Esophagus squamous epithelium (tissue), 4 donors: ENCODE results near the gene SDHB.

Experiments used
- POLR2A ChIP-seq, 4 donors: fragments of 450-650 bp; IDR thresholded peaks; one replicate each; pipeline ENCODE4 v1.6.1; 2017; ENCODE audit warnings: antibody characterized with exemption in 4 of 4, mild to moderate bottlenecking in 4 of 4, moderate library complexity in 3 of 4
- TF ChIP-seq, protein P1 (sequence below), 6 experiments: fragments of 450-650 bp in 4 of 6; fragments of 200-600 bp in 2 of 6; sonication (generic) in 2 of 6; IDR thresholded peaks; one replicate each; pipeline ENCODE4 v1.5.1; 2016 to 2019; ENCODE audit warnings: antibody characterized with exemption in 6 of 6, mild to moderate bottlenecking in 4 of 6, moderate library complexity in 4 of 6

GRCh38 chr1:17070163-17070525, 16.3 kb upstream of the SDHB start:
- no peak for TF ChIP-seq POLR2A (IDR thresholded peaks at IDR 0.05)
- TF ChIP-seq, protein P1, sequence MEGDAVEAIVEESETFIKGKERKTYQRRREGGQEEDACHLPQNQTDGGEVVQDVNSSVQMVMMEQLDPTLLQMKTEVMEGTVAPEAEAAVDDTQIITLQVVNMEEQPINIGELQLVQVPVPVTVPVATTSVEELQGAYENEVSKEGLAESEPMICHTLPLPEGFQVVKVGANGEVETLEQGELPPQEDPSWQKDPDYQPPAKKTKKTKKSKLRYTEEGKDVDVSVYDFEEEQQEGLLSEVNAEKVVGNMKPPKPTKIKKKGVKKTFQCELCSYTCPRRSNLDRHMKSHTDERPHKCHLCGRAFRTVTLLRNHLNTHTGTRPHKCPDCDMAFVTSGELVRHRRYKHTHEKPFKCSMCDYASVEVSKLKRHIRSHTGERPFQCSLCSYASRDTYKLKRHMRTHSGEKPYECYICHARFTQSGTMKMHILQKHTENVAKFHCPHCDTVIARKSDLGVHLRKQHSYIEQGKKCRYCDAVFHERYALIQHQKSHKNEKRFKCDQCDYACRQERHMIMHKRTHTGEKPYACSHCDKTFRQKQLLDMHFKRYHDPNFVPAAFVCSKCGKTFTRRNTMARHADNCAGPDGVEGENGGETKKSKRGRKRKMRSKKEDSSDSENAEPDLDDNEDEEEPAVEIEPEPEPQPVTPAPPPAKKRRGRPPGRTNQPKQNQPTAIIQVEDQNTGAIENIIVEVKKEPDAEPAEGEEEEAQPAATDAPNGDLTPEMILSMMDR (IDR thresholded peaks at IDR 0.05), result no peak
